HEK293 (cell line): ENCODE data around the gene SPOCK3.

ENCODE experiments used
- CTCF ChIA-PET: fragments of 350-600 bp; formaldehyde crosslinking; extraction: SDS; loops from one replicate; lab custom pipeline; 2021; ENCODE audit warnings: antibody characterized with exemption; lab: Yijun Ruan, JAX
- POLR2A ChIA-PET: fragments of 300-600 bp; formaldehyde crosslinking; extraction: SDS; loops from one replicate; lab custom pipeline; 2020; ENCODE audit warnings: antibody characterized with exemption, inconsistent platforms; lab: Yijun Ruan, JAX
- H3K27ac ChIP-seq: fragments of 200-500 bp; sonication (Bioruptor generic); 2 replicates; pipeline ENCODE4 v1.5.1; 2014; ENCODE audit warnings: low read depth, low read length, control low read depth, inconsistent platforms; ENCODE audit errors: extremely low read depth
- H3K36me3 ChIP-seq, 2 experiments: fragments of 200-500 bp in 1 of 2; sonication (Bioruptor generic) in 1 of 2; 1 replicate in 1 of 2; 2 replicates in 1 of 2; pipeline ENCODE4 v1.5.1; 2014 to 2017; ENCODE audit warnings: inconsistent platforms in 2 of 2, low read length in 2 of 2; ENCODE audit not compliant: control insufficient read depth in 2 of 2, insufficient read depth in 1 of 2
- H3K4me1 ChIP-seq: fragments of 200-500 bp; sonication (Bioruptor generic); 2 replicates; pipeline ENCODE4 v1.5.1; 2014; ENCODE audit warnings: mild to moderate bottlenecking, low read length, inconsistent platforms; ENCODE audit not compliant: control insufficient read depth, insufficient read depth
- H3K4me3 ChIP-seq: 2 replicates; pipeline ENCODE4 v1.5.1; 2011; ENCODE audit warnings: low read depth, mild to moderate bottlenecking, control low read depth, low read length, moderate library complexity
- H3K9me3 ChIP-seq: fragments of 200-500 bp; sonication (Bioruptor generic); 2 replicates; pipeline ENCODE4 v1.5.1; 2014; ENCODE audit warnings: low read depth, low read length, inconsistent platforms; ENCODE audit not compliant: control insufficient read depth, insufficient read depth
- FEZF1 ChIP-seq: fragments of 450-650 bp; formaldehyde crosslinking; IDR thresholded peaks from 2 replicates; pipeline ENCODE4 v1.5.1; 2016; ENCODE audit warnings: missing biosample characterization, missing genetic modification characterization
- GLI2 ChIP-seq: fragments of 450-650 bp; formaldehyde crosslinking; IDR thresholded peaks from 2 replicates; pipeline ENCODE4; 2017; ENCODE audit warnings: missing biosample characterization, missing genetic modification characterization, low read depth, borderline replicate concordance
- GLIS1 ChIP-seq: fragments of 450-650 bp; formaldehyde crosslinking; IDR thresholded peaks from 2 replicates; pipeline ENCODE4 v1.5.1; 2016; ENCODE audit warnings: missing biosample characterization, missing genetic modification characterization
- IKZF3 ChIP-seq: fragments of 450-650 bp; IDR thresholded peaks from 2 replicates; pipeline ENCODE4 v1.5.0; 2018; ENCODE audit warnings: missing biosample characterization, mild to moderate bottlenecking, missing genetic modification characterization, moderate library complexity
- KLF16 ChIP-seq: fragments of 450-650 bp; formaldehyde crosslinking; IDR thresholded peaks from 2 replicates; pipeline ENCODE4 v1.5.1; 2017; ENCODE audit warnings: missing biosample characterization, missing genetic modification characterization
- MYNN ChIP-seq: fragments of 450-650 bp; formaldehyde crosslinking; IDR thresholded peaks from 2 replicates; pipeline ENCODE4 v1.5.1; 2016; ENCODE audit warnings: missing biosample characterization, missing genetic modification characterization, borderline replicate concordance
- MZF1 ChIP-seq: fragments of 450-650 bp; formaldehyde crosslinking; IDR thresholded peaks from 2 replicates; pipeline ENCODE4 v1.5.1; 2017; ENCODE audit warnings: missing biosample characterization, missing genetic modification characterization, borderline replicate concordance
- RBAK ChIP-seq: fragments of 450-650 bp; formaldehyde crosslinking; IDR thresholded peaks from 2 replicates; pipeline ENCODE4 v1.5.1; 2016; ENCODE audit warnings: missing biosample characterization, missing genetic modification characterization
- SCRT2 ChIP-seq: fragments of 450-650 bp; formaldehyde crosslinking; IDR thresholded peaks from 2 replicates; pipeline ENCODE4 v1.5.1; 2016; ENCODE audit warnings: missing biosample characterization, missing genetic modification characterization
- ZBTB1 ChIP-seq: fragments of 450-650 bp; formaldehyde crosslinking; IDR thresholded peaks from 2 replicates; pipeline ENCODE4 v1.5.1; 2016; ENCODE audit warnings: missing biosample characterization, missing genetic modification characterization
- ZBTB7A ChIP-seq: fragments of 450-650 bp; formaldehyde crosslinking; IDR thresholded peaks from 2 replicates; pipeline ENCODE4 v1.5.1; 2016; ENCODE audit warnings: low read depth, missing biosample characterization, missing genetic modification characterization
- ZBTB8A ChIP-seq: fragments of 450-650 bp; formaldehyde crosslinking; IDR thresholded peaks from 2 replicates; pipeline ENCODE4 v1.5.1; 2016; ENCODE audit warnings: missing biosample characterization, missing genetic modification characterization
- ZEB2 ChIP-seq: fragments of 450-650 bp; formaldehyde crosslinking; IDR thresholded peaks from 2 replicates; pipeline ENCODE4 v1.5.1; 2016; ENCODE audit warnings: missing biosample characterization, missing genetic modification characterization
- ZNF133 ChIP-seq: fragments of 450-650 bp; formaldehyde crosslinking; IDR thresholded peaks from 2 replicates; pipeline ENCODE4 v1.5.1; 2016; ENCODE audit warnings: missing biosample characterization, missing genetic modification characterization
- ZNF169 ChIP-seq: fragments of 450-650 bp; formaldehyde crosslinking; IDR thresholded peaks from 2 replicates; pipeline ENCODE4 v1.5.1; 2016; ENCODE audit warnings: missing biosample characterization, missing genetic modification characterization
- ZNF19 ChIP-seq: fragments of 450-650 bp; formaldehyde crosslinking; IDR thresholded peaks from 2 replicates; pipeline ENCODE4; 2016; ENCODE audit warnings: missing biosample characterization, missing genetic modification characterization, low read depth
- ZNF350 ChIP-seq: fragments of 450-650 bp; formaldehyde crosslinking; IDR thresholded peaks from 2 replicates; pipeline ENCODE4 v1.5.0; 2017; ENCODE audit warnings: missing biosample characterization, mild to moderate bottlenecking, missing genetic modification characterization
- ZNF366 ChIP-seq: fragments of 450-650 bp; formaldehyde crosslinking; conservative IDR thresholded peaks from 2 replicates; pipeline ENCODE4 v1.5.1; 2016; ENCODE audit warnings: missing biosample characterization, missing genetic modification characterization
- ZNF514 ChIP-seq: fragments of 450-650 bp; formaldehyde crosslinking; IDR thresholded peaks from 2 replicates; pipeline ENCODE4 v1.5.1; 2016; ENCODE audit warnings: missing biosample characterization, missing genetic modification characterization
- ZNF529 ChIP-seq: fragments of 450-650 bp; formaldehyde crosslinking; IDR thresholded peaks from 2 replicates; pipeline ENCODE4 v1.5.1; 2017; ENCODE audit warnings: missing genetic modification characterization, missing biosample characterization; ENCODE audit not compliant: insufficient replicate concordance
- ZNF544 ChIP-seq: fragments of 450-650 bp; formaldehyde crosslinking; IDR thresholded peaks from 2 replicates; pipeline ENCODE4 v1.5.0; 2017; ENCODE audit warnings: missing biosample characterization, missing genetic modification characterization
- ZNF571 ChIP-seq: fragments of 450-650 bp; formaldehyde crosslinking; IDR thresholded peaks from 2 replicates; pipeline ENCODE4 v1.5.0; 2017; ENCODE audit warnings: missing biosample characterization, missing genetic modification characterization
- ZNF623 ChIP-seq: fragments of 450-650 bp; formaldehyde crosslinking; IDR thresholded peaks from 2 replicates; pipeline ENCODE4 v1.5.1; 2016; ENCODE audit warnings: missing biosample characterization, missing genetic modification characterization
- ZNF624 ChIP-seq: fragments of 450-650 bp; formaldehyde crosslinking; IDR thresholded peaks from 2 replicates; pipeline ENCODE4 v1.5.1; 2017; ENCODE audit warnings: missing biosample characterization, missing genetic modification characterization
- ZNF670 ChIP-seq: fragments of 450-650 bp; formaldehyde crosslinking; IDR thresholded peaks from 2 replicates; pipeline ENCODE4 v1.5.1; 2016; ENCODE audit warnings: missing biosample characterization, missing genetic modification characterization, low read depth
- ZNF747 ChIP-seq: fragments of 450-650 bp; formaldehyde crosslinking; IDR thresholded peaks from 2 replicates; pipeline ENCODE4 v1.5.1; 2016; ENCODE audit warnings: missing biosample characterization, missing genetic modification characterization
- ZNF777 ChIP-seq: fragments of 450-650 bp; formaldehyde crosslinking; IDR thresholded peaks from 2 replicates; pipeline ENCODE4 v1.5.1; 2017; ENCODE audit warnings: missing biosample characterization, missing genetic modification characterization, borderline replicate concordance
- ZNF792 ChIP-seq: fragments of 450-650 bp; formaldehyde crosslinking; IDR thresholded peaks from 2 replicates; pipeline ENCODE4 v1.5.1; 2016; ENCODE audit warnings: missing biosample characterization, missing genetic modification characterization
- TF ChIP-seq, protein P1 (sequence below): fragments of 450-650 bp; formaldehyde crosslinking; IDR thresholded peaks from 2 replicates; pipeline ENCODE4 v1.5.1; 2017; ENCODE audit warnings: missing biosample characterization, missing genetic modification characterization
- TF ChIP-seq, protein P2 (sequence below): fragments of 450-650 bp; formaldehyde crosslinking; IDR thresholded peaks from 2 replicates; pipeline ENCODE4 v1.5.1; 2016; ENCODE audit warnings: missing biosample characterization, missing genetic modification characterization
- TF ChIP-seq, protein P3 (sequence below): fragments of 450-650 bp; formaldehyde crosslinking; IDR thresholded peaks from 2 replicates; pipeline ENCODE4 v1.5.1; 2016; ENCODE audit warnings: missing biosample characterization, missing genetic modification characterization

The SPOCK3 gene

DNA sequence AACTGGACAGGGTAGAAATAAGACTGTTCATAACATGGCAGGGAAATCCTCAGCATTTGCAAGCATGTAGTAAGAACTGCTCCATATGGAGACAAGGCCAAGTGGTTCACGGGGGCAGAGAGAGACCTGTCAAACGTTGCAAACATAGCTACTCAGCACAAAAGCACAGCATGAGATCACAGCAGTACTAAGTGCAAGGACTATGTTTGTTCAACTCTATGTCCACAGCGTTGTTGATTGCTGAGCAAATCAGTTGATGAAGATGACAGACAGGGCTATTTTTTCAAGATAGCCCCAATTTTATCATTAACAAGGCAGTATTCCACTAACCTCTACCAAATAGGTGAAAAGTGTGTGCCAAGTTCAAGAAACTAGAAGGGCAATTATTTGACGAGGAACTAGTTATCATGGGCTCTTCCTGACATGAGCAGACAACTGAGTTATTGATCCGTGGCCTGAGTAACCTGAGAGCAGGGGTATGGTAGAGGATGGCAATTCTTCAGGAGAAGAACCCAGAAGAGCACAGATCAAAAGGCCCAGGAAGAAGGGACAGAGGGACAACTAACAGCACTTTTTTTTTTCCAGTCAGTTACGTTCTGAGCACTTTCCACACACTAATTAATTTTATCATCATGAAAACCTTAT is 57.4 kb downstream of the SPOCK3 start (continued):
- TF ChIP-seq, protein P1, sequence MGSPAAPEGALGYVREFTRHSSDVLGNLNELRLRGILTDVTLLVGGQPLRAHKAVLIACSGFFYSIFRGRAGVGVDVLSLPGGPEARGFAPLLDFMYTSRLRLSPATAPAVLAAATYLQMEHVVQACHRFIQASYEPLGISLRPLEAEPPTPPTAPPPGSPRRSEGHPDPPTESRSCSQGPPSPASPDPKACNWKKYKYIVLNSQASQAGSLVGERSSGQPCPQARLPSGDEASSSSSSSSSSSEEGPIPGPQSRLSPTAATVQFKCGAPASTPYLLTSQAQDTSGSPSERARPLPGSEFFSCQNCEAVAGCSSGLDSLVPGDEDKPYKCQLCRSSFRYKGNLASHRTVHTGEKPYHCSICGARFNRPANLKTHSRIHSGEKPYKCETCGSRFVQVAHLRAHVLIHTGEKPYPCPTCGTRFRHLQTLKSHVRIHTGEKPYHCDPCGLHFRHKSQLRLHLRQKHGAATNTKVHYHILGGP = no peak
- TF ChIP-seq ZBTB1 (tag by site-specific recombination) (no peak), MZF1 (tag by site-specific recombination) (no peak), ZNF623 (tag by site-specific recombination) (no peak), ZBTB7A (tag by site-specific recombination) (no peak), SCRT2 (no peak), ZNF747 (tag by site-specific recombination) (no peak), FEZF1 (tag by site-specific recombination) (no peak), ZBTB8A (tag by site-specific recombination) (no peak), ZNF777 (tag by site-specific recombination) (no peak), ZEB2 (tag by site-specific recombination) (no peak), GLI2 (tag by site-specific recombination) (no peak), KLF16 (no peak)

DNA sequence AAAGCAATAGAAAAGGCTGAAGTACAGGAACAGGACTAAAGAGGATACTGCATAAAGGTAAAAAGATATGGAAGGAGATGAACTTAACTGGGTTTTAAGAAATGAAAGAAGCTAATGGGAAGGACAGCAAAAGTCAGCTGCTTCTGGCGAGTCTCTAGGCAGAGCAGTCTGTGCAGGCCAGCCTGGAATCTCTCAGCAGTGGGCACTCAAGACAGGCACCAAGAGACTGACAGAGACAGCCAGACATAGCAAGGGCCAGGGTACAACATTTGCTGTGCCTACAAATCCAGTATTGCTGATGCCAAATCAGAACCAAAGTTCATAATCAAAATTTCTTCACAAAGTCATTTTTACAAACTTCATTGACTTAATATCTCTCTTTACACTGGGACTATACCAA is 62.4 kb downstream of the SPOCK3 start:
- Histone ChIP-seq H3K9me3 (no peaks in the 10 kb centered on the region), H3K27ac (no peak overlapping the region), H3K4me1 (no peaks in the 10 kb centered on the region), H3K4me3 (no peak overlapping the region), H3K36me3 (no peaks in the 10 kb centered on the region)
- TF ChIP-seq RBAK (tag by site-specific recombination) (no peak), ZNF133 (tag by site-specific recombination) (no peak), ZNF19 (tag by site-specific recombination) (no peak), ZNF571 (tag by site-specific recombination) (no peak), IKZF3 (tag by site-specific recombination) (no peak), ZNF169 (no peak), ZNF792 (no peak), ZNF366 (tag by site-specific recombination) (no peak), MYNN (no peak), ZNF529 (tag by site-specific recombination) (no peak), ZNF350 (tag by site-specific recombination) (no peak), ZNF624 (tag by site-specific recombination) (no peak), ZNF544 (tag by site-specific recombination) (no peak), ZNF670 (tag by site-specific recombination) (no peak), GLIS1 (tag by site-specific recombination) (no peak), ZNF514 (no peak)
- TF ChIP-seq, protein P2, sequence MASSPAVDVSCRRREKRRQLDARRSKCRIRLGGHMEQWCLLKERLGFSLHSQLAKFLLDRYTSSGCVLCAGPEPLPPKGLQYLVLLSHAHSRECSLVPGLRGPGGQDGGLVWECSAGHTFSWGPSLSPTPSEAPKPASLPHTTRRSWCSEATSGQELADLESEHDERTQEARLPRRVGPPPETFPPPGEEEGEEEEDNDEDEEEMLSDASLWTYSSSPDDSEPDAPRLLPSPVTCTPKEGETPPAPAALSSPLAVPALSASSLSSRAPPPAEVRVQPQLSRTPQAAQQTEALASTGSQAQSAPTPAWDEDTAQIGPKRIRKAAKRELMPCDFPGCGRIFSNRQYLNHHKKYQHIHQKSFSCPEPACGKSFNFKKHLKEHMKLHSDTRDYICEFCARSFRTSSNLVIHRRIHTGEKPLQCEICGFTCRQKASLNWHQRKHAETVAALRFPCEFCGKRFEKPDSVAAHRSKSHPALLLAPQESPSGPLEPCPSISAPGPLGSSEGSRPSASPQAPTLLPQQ (tag by site-specific recombination) = no peak
- TF ChIP-seq, protein P3, sequence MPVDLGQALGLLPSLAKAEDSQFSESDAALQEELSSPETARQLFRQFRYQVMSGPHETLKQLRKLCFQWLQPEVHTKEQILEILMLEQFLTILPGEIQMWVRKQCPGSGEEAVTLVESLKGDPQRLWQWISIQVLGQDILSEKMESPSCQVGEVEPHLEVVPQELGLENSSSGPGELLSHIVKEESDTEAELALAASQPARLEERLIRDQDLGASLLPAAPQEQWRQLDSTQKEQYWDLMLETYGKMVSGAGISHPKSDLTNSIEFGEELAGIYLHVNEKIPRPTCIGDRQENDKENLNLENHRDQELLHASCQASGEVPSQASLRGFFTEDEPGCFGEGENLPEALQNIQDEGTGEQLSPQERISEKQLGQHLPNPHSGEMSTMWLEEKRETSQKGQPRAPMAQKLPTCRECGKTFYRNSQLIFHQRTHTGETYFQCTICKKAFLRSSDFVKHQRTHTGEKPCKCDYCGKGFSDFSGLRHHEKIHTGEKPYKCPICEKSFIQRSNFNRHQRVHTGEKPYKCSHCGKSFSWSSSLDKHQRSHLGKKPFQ (tag by site-specific recombination) = no peak
- ChIA-PET CTCF (no interaction called here), POLR2A (no interaction called here)
